HG02870 (cell line): Measurements from ENCODE around the gene ACAD10.

ENCODE experiments used
- ATAC-seq: cut with Tn5 transposase; IDR thresholded peaks from one replicate; pipeline ENCODE4 v1.9.1; 2021; ENCODE audit warnings: mild to moderate bottlenecking, moderate library complexity; ENCODE audit not compliant: unreplicated experiment

ACAD10 gene

GRCh38 chr12:111773801-111774551 lies 88.1 kb downstream of the ACAD10 start:
- peak; percentile 45 for ATAC-seq

DNA sequence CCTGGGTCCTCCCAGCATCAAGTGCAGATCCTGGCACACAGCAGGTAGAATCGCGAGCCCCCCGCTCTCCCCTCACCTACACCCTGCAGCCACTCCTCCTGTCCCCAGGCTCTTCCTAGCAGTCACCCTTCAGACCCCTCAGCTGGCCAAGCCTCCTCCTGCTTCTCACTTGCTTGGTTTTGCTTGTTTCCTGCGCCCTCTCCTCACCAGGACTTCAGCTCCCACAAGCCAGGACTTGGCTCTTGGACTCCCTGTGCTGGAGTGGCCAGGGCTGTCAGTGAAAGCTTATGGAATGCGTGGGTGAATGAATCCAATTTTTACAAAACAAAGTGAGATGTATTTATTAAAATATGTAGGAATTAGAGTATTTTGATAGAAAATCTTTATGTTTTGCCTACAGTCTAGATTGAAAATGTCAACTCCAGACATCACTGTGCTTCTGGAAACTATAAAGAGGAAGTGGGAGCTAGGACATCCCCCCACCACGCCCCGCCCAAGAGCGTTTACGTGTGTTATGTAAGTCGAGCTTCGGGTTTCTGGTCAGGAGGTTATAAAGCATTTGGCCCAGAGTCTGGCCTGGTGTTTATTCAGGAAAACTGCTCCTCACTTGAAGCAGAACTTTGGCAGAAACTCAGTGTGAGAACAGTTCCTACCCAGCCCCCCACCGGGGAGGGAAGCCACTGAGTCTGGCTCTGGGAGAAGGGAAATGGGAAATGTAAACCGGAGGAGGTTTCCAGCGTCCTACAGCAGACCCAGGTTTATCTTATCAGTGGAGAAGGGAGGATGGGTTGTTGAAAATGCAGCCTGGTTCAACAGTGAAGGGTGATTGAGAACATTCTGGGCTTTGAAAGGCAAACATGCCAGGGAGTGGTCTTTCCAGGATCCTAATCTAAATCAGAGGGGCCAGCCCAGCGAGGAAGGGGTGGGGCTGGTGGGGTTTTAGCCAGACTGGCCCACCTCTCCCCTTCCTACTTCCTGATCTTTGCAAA lies 89.6 kb downstream of the ACAD10 start:
- ATAC-seq: peak; percentile 76

GRCh38 chr12:111776836-111777344 lies 91.0 kb downstream of the ACAD10 start:
- ATAC-seq: no peak

GRCh38 chr12:111777345-111778045 lies 91.6 kb downstream of the ACAD10 start:
- ATAC-seq: no peak

DNA sequence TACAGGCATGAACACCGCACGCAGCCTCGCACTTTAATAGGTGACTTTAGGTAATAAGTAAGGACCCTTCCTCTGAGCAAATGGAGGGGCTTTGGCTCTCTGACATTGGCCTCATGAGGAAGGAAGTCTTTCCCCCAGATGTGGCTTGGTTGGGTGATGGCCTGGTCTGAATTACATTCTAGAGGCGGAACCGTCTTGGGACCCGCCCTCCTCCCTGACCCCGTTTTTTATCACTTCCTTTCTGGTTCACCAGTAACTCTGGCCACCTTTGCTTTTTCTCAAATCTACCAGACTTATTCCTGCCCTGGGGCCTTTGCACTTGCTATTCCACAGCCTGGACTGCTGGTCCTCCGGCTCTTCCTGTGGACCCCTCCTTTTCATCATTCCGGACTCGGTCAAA lies 94.3 kb downstream of the ACAD10 start:
- ATAC-seq: no peak

DNA sequence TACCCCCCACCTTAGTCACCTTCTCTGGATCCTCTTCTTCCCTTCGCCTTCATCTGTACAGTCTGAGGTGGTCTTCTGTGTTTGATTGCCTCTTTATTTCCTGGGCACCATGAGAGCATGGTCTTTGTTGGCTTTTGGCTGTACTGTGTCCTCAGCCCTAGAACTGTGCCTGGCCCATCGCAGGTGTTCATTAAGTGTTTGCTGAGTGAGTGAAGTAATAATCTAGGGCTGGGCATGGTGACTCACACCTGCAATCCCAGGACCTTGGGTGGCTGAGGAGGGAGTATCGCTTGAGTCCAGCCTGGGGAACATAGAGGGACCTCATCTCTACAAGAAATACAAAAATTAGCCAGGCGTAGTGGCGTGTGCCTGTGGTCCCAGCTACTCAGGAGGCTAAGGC lies 94.8 kb downstream of the ACAD10 start:
- ATAC-seq: no peak

GRCh38 chr12:111781085-111781658 lies 95.3 kb downstream of the ACAD10 start:
- ATAC-seq: no peak

- ATAC-seq: no peak
Observed at GRCh38 chr12:111783046-111783445, 97.2 kb downstream of the ACAD10 start.

DNA sequence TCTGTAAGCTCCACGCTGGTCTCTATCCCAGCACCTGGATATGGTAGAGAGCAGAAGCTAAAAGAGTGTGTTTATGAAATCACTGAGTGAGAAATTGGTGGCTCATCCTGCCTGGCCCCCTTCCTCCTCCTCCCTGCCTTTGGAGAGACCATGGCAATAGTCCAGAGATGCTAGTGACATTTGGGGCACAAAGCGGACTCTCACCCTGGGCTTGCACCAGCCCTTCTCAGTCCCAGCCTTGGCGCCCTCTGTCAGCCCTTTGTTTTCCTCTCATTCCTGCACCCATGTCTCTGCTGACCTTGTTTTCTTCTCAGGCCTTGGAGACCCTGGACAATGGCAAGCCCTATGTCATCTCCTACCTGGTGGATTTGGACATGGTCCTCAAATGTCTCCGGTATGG lies 99.1 kb downstream of the ACAD10 start:
- ATAC-seq: no peak

DNA sequence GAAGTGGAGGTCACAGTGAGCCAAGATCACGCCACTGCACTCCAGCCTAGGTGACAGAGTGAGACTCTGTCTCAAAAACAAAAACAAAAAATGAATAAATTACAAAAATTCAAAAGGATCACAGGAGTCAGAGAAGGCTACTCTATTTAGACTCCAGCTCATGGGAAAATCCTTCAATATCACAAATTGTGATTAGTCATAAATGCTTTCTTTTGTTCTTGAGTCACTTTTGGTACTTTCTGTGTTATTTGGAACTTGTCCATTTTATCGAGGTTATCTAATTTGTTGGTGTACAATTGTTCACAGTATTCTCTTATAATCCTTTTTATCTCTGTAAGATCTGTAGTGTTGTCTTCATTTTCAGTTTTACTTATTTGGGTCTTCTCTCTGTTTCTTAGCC lies 99.8 kb downstream of the ACAD10 start:
- ATAC-seq: no peak

- ATAC-seq: no peak
Observed at GRCh38 chr12:111788178-111788654, 102.4 kb downstream of the ACAD10 start.

DNA sequence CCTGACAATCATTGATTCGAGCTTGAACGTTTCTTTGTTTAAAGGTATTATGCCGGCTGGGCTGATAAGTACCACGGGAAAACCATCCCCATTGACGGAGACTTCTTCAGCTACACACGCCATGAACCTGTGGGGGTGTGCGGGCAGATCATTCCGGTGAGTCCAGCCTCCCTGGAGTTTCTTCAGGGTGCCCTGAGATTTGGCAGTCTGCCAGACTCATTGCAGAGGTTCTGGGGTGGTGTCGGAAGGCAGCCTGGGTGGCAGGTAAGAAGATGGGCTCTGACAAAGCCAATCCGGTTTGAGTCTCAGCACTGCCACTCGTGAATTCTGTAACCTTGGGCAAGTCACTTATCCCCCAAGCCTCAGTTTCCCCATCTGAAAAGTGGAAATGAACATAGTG lies 103.9 kb downstream of the ACAD10 start:
- no peak for ATAC-seq

DNA sequence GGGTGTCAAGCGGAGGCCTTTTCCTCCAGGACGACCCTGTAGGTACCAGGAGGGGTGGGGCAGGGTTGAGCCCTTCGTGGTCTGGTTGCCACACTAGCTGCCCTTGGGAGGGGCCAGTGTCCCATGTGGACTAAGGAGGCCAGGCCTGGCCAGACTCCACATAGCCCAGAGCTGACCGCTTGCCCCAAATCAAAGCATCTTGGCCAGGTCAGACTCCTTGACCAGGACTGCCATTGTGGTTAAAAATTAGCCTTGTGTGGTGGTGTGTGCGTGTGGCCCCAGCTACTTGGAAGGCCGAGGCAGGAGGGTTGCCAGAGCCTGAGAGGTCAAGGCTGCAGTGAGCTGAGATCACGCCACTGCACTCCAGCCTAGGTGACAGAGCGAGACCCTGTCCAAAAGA lies 105.7 kb downstream of the ACAD10 start:
- no peak for ATAC-seq

DNA sequence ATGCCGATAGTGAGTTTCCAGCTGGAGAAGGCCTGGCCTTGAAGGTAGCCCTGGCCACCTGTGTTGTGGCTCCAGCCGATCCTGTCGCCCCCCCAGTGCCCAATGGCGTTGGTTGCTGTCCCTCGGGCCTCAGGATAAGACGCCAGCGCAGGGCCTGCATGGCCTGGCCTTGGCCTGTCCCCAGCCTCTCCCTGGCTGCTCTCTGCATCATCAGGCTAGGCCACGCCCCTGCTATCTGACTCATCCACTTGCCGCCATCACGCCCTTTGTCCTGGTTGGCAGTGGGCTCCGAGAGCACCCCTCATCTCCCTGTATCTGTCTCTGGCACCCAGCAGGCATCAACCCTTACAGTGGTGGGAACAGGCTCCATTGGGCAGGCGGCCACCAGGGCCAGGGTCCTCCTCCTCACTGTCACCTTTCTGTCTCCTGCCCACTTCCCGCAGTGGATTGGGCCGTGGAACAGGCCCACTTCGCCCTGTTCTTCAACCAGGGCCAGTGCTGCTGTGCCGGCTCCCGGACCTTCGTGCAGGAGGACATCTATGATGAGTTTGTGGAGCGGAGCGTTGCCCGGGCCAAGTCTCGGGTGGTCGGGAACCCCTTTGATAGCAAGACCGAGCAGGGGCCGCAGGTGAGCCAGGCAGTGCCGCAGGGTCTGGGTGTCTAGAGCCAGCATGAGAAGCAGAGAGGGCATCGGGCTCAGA lies 106.5 kb downstream of the ACAD10 start:
- no peak for ATAC-seq

DNA sequence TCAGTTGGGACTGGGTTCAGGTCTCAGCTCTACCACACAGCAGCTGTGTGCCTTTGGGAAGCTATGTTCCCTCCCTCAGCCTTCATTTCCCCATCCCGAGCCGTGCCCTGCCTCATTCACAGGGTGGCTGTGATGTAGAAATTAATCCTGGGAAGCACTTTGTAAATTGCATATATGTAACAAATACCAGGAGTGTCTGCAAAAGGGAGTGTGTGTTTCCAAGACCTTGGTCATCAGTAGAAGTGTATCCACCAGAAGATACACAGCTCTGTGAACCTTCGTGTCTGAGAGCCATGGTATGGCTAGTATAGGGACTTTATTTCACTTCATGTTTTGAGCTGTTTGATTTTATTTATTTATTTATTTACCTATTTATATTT lies 107.0 kb downstream of the ACAD10 start:
- ATAC-seq: no peak

GRCh38 chr12:111798182-111798581 lies 112.3 kb downstream of the ACAD10 start:
- ATAC-seq: no peak

DNA sequence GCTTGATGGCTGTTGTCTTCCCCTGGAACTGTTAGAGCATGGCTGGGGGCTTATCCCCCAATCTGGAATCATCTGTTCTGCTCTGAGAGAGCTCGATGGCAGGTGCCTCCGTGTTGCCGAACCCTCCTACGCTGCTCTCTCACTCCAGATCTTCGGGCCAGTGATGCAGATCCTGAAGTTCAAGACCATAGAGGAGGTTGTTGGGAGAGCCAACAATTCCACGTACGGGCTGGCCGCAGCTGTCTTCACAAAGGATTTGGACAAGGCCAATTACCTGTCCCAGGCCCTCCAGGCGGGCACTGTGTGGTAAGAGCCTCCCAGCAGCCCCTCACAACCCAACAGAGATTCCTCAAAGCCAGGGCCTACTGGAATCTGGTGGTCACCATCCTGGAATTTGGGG lies 113.9 kb downstream of the ACAD10 start:
- no peak for ATAC-seq

GRCh38 chr12:111803038-111803626 lies 117.3 kb downstream of the ACAD10 start:
- ATAC-seq: no peak

DNA sequence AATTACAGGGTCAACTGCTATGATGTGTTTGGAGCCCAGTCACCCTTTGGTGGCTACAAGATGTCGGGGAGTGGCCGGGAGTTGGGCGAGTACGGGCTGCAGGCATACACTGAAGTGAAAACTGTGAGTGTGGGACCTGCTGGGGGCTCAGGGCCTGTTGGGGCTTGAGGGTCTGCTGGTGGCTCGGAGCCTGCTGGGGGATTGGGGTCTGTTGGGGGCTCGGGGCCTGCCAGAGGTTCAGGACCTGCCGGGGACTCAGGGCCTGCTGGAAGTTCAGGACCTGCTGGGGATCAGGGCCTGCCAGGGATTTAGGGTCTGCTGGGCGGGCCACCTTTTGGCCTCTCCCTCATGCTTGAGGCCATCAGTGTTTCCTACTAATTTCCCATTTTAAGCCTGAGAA lies 118.0 kb downstream of the ACAD10 start:
- no peak for ATAC-seq

DNA sequence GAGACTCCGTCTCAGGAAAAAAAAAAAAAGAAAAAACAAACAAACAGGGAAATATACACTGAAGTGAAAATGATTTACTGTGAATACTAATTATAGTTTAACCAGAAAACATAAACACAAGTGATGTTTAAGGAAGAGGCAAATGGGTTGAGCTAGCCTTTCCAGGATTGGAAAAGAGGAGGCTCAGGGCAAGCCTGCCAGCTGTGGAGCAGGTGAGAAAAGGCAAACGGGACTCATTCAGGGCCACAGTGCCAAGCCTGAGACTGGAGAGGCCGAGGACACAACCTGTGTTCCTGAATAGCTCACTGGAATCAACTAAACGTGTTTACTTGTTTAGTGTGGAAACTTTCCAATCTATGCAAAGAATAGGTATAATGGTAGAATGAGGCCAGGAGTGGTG lies 120.5 kb downstream of the ACAD10 start:
- no peak for ATAC-seq
